HepG2 (cell line): ENCODE results near the gene ZNF292.

Source experiments
- ELF1 ChIP-seq: sonication (generic); formaldehyde crosslinking; IDR thresholded peaks from 2 replicates; pipeline ENCODE4 v1.4.0; 2020; ENCODE audit warnings: missing genetic modification reagents
- POLR2A ChIP-seq, 2 experiments: IDR thresholded peaks; 2 replicates each; pipeline ENCODE4 v1.6.1; 2011; ENCODE audit warnings: low read depth in 2 of 2, low read length in 2 of 2, mild to moderate bottlenecking in 1 of 2, moderate library complexity in 1 of 2; ENCODE audit not compliant: insufficient read depth in 1 of 2
- RBM22 ChIP-seq: fragments of 200-400 bp; formaldehyde crosslinking; optimal IDR thresholded peaks from 2 replicates; pipeline ENCODE3; 2017; ENCODE audit warnings: mild to moderate bottlenecking, low read length, moderate library complexity
- ZNF460 ChIP-seq: sonication (generic); formaldehyde crosslinking; IDR thresholded peaks from 2 replicates; pipeline ENCODE4 v1.5.1; 2020; ENCODE audit warnings: missing genetic modification reagents, mild to moderate bottlenecking, borderline replicate concordance
- TF ChIP-seq, protein P1 (sequence below): sonication (generic); formaldehyde crosslinking; IDR thresholded peaks from 2 replicates; pipeline ENCODE4 v1.5.0; 2020; ENCODE audit warnings: mild to moderate bottlenecking, missing genetic modification reagents, moderate library complexity
- TF ChIP-seq, protein P2 (sequence below): sonication (generic); formaldehyde crosslinking; IDR thresholded peaks from 2 replicates; pipeline ENCODE4 v1.4.0; 2020; ENCODE audit warnings: low read depth, mild to moderate bottlenecking, missing genetic modification reagents

DNA sequence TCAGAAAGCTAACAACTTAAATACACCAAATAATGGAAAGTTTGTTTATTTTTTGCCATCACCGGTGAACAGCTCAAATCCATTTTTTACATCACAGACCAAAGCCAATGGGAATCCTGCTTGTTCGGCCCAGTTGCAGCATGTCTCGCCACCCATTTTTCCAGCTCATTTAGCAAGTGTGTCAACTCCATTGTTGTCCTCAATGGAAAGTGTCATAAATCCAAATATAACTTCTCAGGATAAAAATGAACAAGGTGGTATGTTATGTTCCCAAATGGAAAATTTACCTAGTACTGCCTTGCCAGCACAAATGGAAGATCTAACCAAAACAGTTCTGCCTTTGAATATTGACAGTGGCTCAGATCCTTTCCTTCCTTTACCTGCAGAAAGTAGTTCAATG, 101.7 kb downstream of the ZNF292 start:
- no peak for TF ChIP-seq ELF1
- TF ChIP-seq, protein P1, sequence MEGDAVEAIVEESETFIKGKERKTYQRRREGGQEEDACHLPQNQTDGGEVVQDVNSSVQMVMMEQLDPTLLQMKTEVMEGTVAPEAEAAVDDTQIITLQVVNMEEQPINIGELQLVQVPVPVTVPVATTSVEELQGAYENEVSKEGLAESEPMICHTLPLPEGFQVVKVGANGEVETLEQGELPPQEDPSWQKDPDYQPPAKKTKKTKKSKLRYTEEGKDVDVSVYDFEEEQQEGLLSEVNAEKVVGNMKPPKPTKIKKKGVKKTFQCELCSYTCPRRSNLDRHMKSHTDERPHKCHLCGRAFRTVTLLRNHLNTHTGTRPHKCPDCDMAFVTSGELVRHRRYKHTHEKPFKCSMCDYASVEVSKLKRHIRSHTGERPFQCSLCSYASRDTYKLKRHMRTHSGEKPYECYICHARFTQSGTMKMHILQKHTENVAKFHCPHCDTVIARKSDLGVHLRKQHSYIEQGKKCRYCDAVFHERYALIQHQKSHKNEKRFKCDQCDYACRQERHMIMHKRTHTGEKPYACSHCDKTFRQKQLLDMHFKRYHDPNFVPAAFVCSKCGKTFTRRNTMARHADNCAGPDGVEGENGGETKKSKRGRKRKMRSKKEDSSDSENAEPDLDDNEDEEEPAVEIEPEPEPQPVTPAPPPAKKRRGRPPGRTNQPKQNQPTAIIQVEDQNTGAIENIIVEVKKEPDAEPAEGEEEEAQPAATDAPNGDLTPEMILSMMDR (CRISPR knock-in tag) = no peak
- no peak for TF ChIP-seq POLR2A (IDR thresholded peaks at IDR 0.05; ENCODE audit: insufficient read depth in 1 of 2, low read depth in 2 of 2, low read length in 2 of 2)
- no peak for TF ChIP-seq ZNF460 (CRISPR knock-in tag)
- TF ChIP-seq RBM22 = no peak
- TF ChIP-seq, protein P2, sequence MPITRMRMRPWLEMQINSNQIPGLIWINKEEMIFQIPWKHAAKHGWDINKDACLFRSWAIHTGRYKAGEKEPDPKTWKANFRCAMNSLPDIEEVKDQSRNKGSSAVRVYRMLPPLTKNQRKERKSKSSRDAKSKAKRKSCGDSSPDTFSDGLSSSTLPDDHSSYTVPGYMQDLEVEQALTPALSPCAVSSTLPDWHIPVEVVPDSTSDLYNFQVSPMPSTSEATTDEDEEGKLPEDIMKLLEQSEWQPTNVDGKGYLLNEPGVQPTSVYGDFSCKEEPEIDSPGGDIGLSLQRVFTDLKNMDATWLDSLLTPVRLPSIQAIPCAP (CRISPR knock-in tag) = no peak
